Heart right ventricle (tissue), 16 donors: ENCODE data around the gene VGF. TPM values are rescaled to one million over a fixed set of nuclear protein-coding genes. Genes with fewer than 3 reads are reported as not detected.
A peak's percentile ranks its signal among the peaks of the same experiment; 100 is the strongest.

Experiments used
- ATAC-seq, 8 donors: fragments of 200-7000 bp; cut with Tn5 transposase; one replicate each; pipeline ENCODE4 v1.9.1; 2020; ENCODE audit warnings: mild to moderate bottlenecking in 8 of 8, moderate library complexity in 8 of 8, moderate number of reproducible peaks in 1 of 8
- DNase-seq, 2 donors: peaks; one replicate each; pipeline ENCODE4 v3.0.0-alpha.2; 2020
- H3K27ac ChIP-seq, 10 donors: fragments of 200-600 bp; sonication (generic) in 2 of 10; one replicate each; pipeline versions ENCODE4 v1.5.0 to v1.8.0; 2020 to 2022; ENCODE audit warnings: mild to moderate bottlenecking in 3 of 10
- H3K27me3 ChIP-seq, 7 donors: fragments of 200-600 bp; one replicate each; pipeline ENCODE4 v1.8.0; 2021 to 2022; ENCODE audit warnings: mild to moderate bottlenecking in 2 of 7
- H3K36me3 ChIP-seq, 9 donors: fragments of 200-600 bp; sonication (generic) in 1 of 9; one replicate each; pipeline versions ENCODE4 v1.5.0 to v1.8.0; 2020 to 2022; ENCODE audit warnings: mild to moderate bottlenecking in 2 of 9
- H3K4me1 ChIP-seq, 9 donors: fragments of 200-600 bp; sonication (generic) in 1 of 9; one replicate each; pipeline versions ENCODE4 v1.5.0 to v1.8.0; 2020 to 2022; ENCODE audit warnings: mild to moderate bottlenecking in 4 of 9
- H3K4me3 ChIP-seq, 10 donors: fragments of 200-600 bp; sonication (generic) in 2 of 10; one replicate each; pipeline versions ENCODE4 v1.5.0 to v1.8.0; 2020 to 2022; ENCODE audit warnings: mild to moderate bottlenecking in 7 of 10, moderate library complexity in 2 of 10
- H3K9me3 ChIP-seq, 11 donors: fragments of 200-600 bp in 10 of 11; sonication (generic) in 2 of 11; one replicate each; pipeline versions ENCODE4 v1.5.0 to v1.8.0; 2013 to 2022; ENCODE audit warnings: mild to moderate bottlenecking in 2 of 11, control low read depth in 1 of 11, moderate library complexity in 1 of 11
- WGBS, 2 donors: extraction: QIAGEN DNeasy Blood & Tissue Kit; methylation state at CpG; one replicate each; pipeline ENCODE4 v1.1.7; 2013; ENCODE audit warnings: inconsistent platforms in 1 of 2; 5-methylcytosine and 5-hydroxymethylcytosine counted together
- intact Hi-C, 10 donors: fragments of 100-400 bp; cut with DNase I; formaldehyde crosslinking; loops; one replicate each; pipeline versions ENCODE4 v1.11.1 to v1.14.2; 2022
- polyA plus RNA-seq, 2 donors: library from polyadenylated mRNA; stranded (reverse); fragments of 200-250 nt; gene quantifications; one replicate each; pipeline ENCODE4 v1.2.3, GENCODE V29; 2013
- total RNA-seq, 10 donors: library from RNA; stranded (reverse); fragmentation: NEBNext Ultra II Directional in 3 of 10; extraction: Animal tissue kit (Norgen Biotek cat#: 25700) in 3 of 10; gene quantifications; one replicate each; pipeline versions ENCODE4 v1.2.1 to v1.2.4, GENCODE V29; 2021 to 2023
- TF ChIP-seq, protein P1 (sequence below), 9 donors: fragments of 200-600 bp; sonication (generic) in 2 of 9; IDR thresholded peaks; one replicate each; pipeline versions ENCODE4 v1.5.0 to v1.8.0; 2021 to 2022; ENCODE audit warnings: antibody characterized with exemption in 9 of 9, mild to moderate bottlenecking in 5 of 9, moderate library complexity in 1 of 9
- donor health status: Arrhythmogenic right ventricular cardiomyopathy.
- donor health status: ischemic (EF 13 %, LVEDD 7.1; RV severe dilation, severe dysfunction).
- donor health status: healthy with polysubstance abuse.
- donor health status: DM: no; HTN: yes; CAD: no.
- donor health status: DM: no; HTN: no; CAD: no.
- donor health status: ischemic (EF 25% LVEDD 6.9; RV normal size, moderate dysfunction).
- donor health status: ischemic (EF 25% LVEDD 5.7; RV mildly dilated, moderate dysfunction).
- donor health status: healthy.
- donor health status: DM: yes; HTN: yes; CAD: no.
- donor health status: Ischemic cardiomyopathy.
- donor health status: ischemic (EF 35%, LVEDD 5.7; RV mildly dilated, moderate dysfunction).
- donor health status: nonischemic (EF 11% LVEDD 7.7; RV severe dilation, severe dysfunction).
- donor health status: DM: yes; HTN: yes; CAD: no.
- donor health status: PGD.
- donor health status: ischemic (EF 29% LVEDD 5.4; RV normal size, mild dysfunction).
- donor health status: nonischemic (EF 23%, LVEDD 6.1; RV moderate dilation, normal function).

The VGF gene
- total and polyA plus RNA-seq, 12 donors, result 0.17 TPM; not detected in 11

DNA sequence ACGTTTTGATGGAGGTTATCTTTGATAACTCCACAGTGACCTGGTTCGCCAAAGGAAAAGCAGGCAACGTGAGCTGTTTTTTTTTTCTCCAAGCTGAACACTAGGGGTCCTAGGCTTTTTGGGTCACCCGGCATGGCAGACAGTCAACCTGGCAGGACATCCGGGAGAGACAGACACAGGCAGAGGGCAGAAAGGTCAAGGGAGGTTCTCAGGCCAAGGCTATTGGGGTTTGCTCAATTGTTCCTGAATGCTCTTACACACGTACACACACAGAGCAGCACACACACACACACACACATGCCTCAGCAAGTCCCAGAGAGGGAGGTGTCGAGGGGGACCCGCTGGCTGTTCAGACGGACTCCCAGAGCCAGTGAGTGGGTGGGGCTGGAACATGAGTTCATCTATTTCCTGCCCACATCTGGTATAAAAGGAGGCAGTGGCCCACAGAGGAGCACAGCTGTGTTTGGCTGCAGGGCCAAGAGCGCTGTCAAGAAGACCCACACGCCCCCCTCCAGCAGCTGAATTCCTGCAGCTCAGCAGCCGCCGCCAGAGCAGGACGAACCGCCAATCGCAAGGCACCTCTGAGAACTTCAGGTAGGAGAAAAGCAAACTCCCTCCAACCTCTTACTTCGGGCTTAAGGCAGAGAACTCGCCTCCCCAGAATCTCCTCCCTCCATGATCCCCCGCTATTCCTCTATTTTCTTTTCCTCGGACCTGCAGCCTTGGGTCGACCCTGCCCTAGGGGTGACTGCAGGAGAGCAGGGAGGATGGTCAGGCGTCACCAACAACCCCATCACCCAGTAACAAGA lies 38.5 kb downstream of the VGF start, which contains the start of gene SERPINE1:
TSS of gene SERPINE1 (plus strand) at position 454 of the 809 bp plus-strand sequence. CDS start 1,290 bp downstream, outside the sequence.
- H3K36me3 ChIP-seq, result peaks cover 0 to 17% (median 0%) of the 10 kb centered on the region in 9 donors
- H3K27me3 ChIP-seq, result peaks cover 0 to 18% (median 0%) of the 10 kb centered on the region in 7 donors
- peaks cover 16 to 72% (median 45%) of the 10 kb centered on the region in 9 donors for H3K4me1 ChIP-seq
- peak within 1 kb of the TSS; percentile 55 to 86 (median 71) for H3K27ac ChIP-seq
- WGBS, 2 donors, result 5 to 6% methylated on average over 22 of the region's 22 CpGs
- DNase-seq (peak; percentile 82 to 93), ATAC-seq (peak; percentile 83 to 90 (median 88))
- peak within 1 kb of the TSS in 9 of 10 donors; percentile 9 to 49 (median 37) for H3K4me3 ChIP-seq
- no peaks in the 10 kb centered on the region for H3K9me3 ChIP-seq
- TF ChIP-seq, protein P1, sequence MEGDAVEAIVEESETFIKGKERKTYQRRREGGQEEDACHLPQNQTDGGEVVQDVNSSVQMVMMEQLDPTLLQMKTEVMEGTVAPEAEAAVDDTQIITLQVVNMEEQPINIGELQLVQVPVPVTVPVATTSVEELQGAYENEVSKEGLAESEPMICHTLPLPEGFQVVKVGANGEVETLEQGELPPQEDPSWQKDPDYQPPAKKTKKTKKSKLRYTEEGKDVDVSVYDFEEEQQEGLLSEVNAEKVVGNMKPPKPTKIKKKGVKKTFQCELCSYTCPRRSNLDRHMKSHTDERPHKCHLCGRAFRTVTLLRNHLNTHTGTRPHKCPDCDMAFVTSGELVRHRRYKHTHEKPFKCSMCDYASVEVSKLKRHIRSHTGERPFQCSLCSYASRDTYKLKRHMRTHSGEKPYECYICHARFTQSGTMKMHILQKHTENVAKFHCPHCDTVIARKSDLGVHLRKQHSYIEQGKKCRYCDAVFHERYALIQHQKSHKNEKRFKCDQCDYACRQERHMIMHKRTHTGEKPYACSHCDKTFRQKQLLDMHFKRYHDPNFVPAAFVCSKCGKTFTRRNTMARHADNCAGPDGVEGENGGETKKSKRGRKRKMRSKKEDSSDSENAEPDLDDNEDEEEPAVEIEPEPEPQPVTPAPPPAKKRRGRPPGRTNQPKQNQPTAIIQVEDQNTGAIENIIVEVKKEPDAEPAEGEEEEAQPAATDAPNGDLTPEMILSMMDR (IDR thresholded peaks at IDR 0.05), result peak in 4 of 9 donors; percentile 13 to 30 (median 25)
- intact Hi-C loops, result loop anchor here in 1 of 10 donors (5.0 kb wide), 1 partner anchor 40 kb away; the partner anchor contains the start of gene TRIM56

DNA sequence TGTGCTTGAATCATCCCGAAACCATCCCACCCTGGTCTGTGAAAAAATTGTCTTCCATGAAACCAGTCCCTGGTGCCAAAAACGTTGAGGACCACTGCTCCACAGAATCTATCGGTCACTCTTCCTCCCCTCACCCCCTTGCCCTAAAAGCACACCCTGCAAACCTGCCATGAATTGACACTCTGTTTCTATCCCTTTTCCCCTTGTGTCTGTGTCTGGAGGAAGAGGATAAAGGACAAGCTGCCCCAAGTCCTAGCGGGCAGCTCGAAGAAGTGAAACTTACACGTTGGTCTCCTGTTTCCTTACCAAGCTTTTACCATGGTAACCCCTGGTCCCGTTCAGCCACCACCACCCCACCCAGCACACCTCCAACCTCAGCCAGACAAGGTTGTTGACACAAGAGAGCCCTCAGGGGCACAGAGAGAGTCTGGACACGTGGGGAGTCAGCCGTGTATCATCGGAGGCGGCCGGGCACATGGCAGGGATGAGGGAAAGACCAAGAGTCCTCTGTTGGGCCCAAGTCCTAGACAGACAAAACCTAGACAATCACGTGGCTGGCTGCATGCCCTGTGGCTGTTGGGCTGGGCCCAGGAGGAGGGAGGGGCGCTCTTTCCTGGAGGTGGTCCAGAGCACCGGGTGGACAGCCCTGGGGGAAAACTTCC lies 39.2 kb downstream of the VGF start:
- TF ChIP-seq, protein P1 (IDR thresholded peaks at IDR 0.05), result no peak
- Histone ChIP-seq H3K9me3 (no peaks in the 10 kb centered on the region), H3K36me3 (peaks cover 0 to 11% (median 0%) of the 10 kb centered on the region in 9 donors), H3K27me3 (peaks cover 0 to 18% (median 0%) of the 10 kb centered on the region in 7 donors), H3K4me3 (peak overlapping the region in 7 of 10 donors; percentile 25 to 45 (median 37)), H3K27ac (peak overlapping the region; percentile 55 to 86 (median 71)), H3K4me1 (peaks cover 23 to 79% (median 52%) of the 10 kb centered on the region in 9 donors)
- 29 to 34% methylated on average over 15 of the region's 15 CpGs for WGBS, 2 donors
- DNase-seq, result peak; percentile 71 to 76
- intact Hi-C loops, result loop anchor here in 1 of 10 donors (5.0 kb wide), 1 partner anchor 39 kb away; the partner anchor contains the start of gene TRIM56
- ATAC-seq, result peak; percentile 15 to 69 (median 56)

DNA sequence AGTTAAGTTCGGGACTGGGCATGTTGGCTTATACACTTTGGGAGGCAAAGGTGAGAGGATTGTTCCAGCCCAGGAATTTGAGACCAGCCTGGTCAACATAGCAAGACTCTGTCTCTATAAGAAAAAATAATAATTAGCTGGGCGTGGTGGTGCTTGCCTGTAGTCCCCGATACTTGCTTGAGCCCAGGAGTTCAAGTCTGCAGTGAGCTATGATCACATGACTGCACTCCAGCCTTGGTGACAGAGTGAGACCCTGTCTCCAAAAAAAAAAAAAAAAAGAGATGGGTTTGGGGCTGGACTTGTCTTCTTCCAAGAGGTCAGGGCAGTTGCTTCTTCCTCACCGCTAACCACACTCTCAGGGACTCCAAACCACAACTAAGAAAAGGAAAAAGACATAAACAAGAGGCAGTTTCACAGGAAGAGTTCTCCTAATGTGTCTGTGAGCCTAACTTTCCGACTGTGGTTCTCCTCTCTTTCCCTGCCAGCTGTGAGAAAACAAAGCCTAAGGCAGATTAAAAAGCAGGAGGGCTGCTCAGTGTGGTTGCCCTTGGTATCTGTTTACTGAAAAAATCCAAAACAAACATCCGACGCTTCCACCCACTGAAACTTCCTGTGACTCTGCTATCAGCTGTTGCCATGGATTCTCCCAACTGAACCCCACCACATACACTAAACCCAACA lies 40.9 kb downstream of the VGF start:
- intact Hi-C loops, result loop anchor here in 1 of 10 donors (5.0 kb wide), 1 partner anchor 37 kb away; the partner anchor contains the start of gene TRIM56
- no peaks in the 10 kb centered on the region for H3K9me3 ChIP-seq
- H3K4me1 ChIP-seq, result peaks cover 23 to 77% (median 53%) of the 10 kb centered on the region in 9 donors
- no peak for DNase-seq
- no peak overlapping the region for H3K4me3 ChIP-seq
- peaks cover 0 to 18% (median 0%) of the 10 kb centered on the region in 7 donors for H3K27me3 ChIP-seq
- WGBS, 2 donors, result 45% methylated on average over 7 of the region's 7 CpGs
- peak overlapping the region in 7 of 10 donors; percentile 27 to 86 (median 51) for H3K27ac ChIP-seq
- no peak for ATAC-seq
- TF ChIP-seq, protein P1 (IDR thresholded peaks at IDR 0.05), result no peak
- H3K36me3 ChIP-seq, result no peaks in the 10 kb centered on the region
